Measurements from ENCODE around the gene PAM16. TPM values are rescaled to one million over a fixed set of nuclear protein-coding genes. Genes with fewer than 3 reads are reported as not detected.

Gene PAM16
- total and polyA plus RNA-seq, 2 of the 8 experiments (the other 6 are each of a cell fraction or from before 2014, with no cell fraction given), result 78.3 to 198 TPM

- H4K5ac ChIP-seq (ENCODE audit: insufficient read length, low read depth, low read length), result no peak overlapping the region
- H3K14ac ChIP-seq (ENCODE audit: insufficient read length), result no peak overlapping the region
- no peaks in the 10 kb centered on the region for H3K27me3 ChIP-seq (replicated peaks in 1 of 4; ENCODE audit: control insufficient read depth in 3 of 4, extremely low read depth in 1 of 4, insufficient read depth in 3 of 4, low read length in 3 of 4)
- DNase-seq (ENCODE audit: low read depth in 1 of 2, low spot score in 2 of 2) (no peak), FAIRE-seq (no peak)
- TF ChIP-seq YY1 (IDR thresholded peaks at IDR 0.05; ENCODE audit: low read depth, low read length) (no peak), HDAC6 (IDR thresholded peaks at IDR 0.05; ENCODE audit: low read depth, low read length) (no peak)
- H3K9me3 ChIP-seq (ENCODE audit: insufficient read depth in 2 of 2, low read depth in 1 of 2, low read length in 1 of 2), result peaks cover 5 to 6% of the 10 kb centered on the region in 2 experiments; a peak in 1 of 4 replicates
- no peak overlapping the region for H2BK20ac ChIP-seq (ENCODE audit: low read length)
- no peak overlapping the region for H3K4me2 ChIP-seq (ENCODE audit: insufficient read depth in 1 of 2, low read depth in 2 of 2, low read length in 2 of 2)
- no peaks in the 10 kb centered on the region; the same call in 1 of the 2 replicates for H3K23me2 ChIP-seq (ENCODE audit: low read depth, low read length)
- peaks cover 0 to 4% (median 0%) of the 10 kb centered on the region in 4 experiments; a peak in 1 of 7 replicates for H3K4me1 ChIP-seq (replicated peaks in 1 of 4; ENCODE audit: control insufficient read depth in 3 of 4, insufficient read depth in 4 of 4, low read length in 3 of 4)
- no peak overlapping the region for H3K18ac ChIP-seq (ENCODE audit: extremely low read depth, low read length)
- no peak overlapping the region for H4K8ac ChIP-seq (ENCODE audit: extremely low read depth, insufficient read depth, low read length)
- H2AFZ ChIP-seq (ENCODE audit: low read length), result no peak overlapping the region
- ChIA-PET CTCF (ENCODE audit: partially characterized antibody) (interaction anchor here (0.7 to 12.6 kb wide), 14 partner anchors 9 to 84 kb away, joined by 3 to 159 read pairs (median 4); no protein-coding TSS in a partner anchor), POLR2A (ENCODE audit: partially characterized antibody) (interaction anchor here (0.8 to 9.8 kb wide), 4 partner anchors 10 to 163 kb away, joined by 3 to 154 read pairs (median 4); no protein-coding TSS in a partner anchor)
- no peak overlapping the region for H2BK12ac ChIP-seq (ENCODE audit: low read depth, low read length)
- H3K27ac ChIP-seq (ENCODE audit: low read depth, low read length), result no peak overlapping the region
- no peak overlapping the region for H4K91ac ChIP-seq (replicated peaks; ENCODE audit: insufficient read length, low read length)
- H2AK5ac ChIP-seq (ENCODE audit: low read depth, low read length), result no peak overlapping the region
- H2BK5ac ChIP-seq (ENCODE audit: low read depth, low read length), result no peak overlapping the region; the same call in 1 of the 2 replicates
- no peak overlapping the region for H3K4ac ChIP-seq (replicated peaks; ENCODE audit: insufficient read length, low read depth, low read length)
- no peak overlapping the region for H2BK15ac ChIP-seq (ENCODE audit: low read length)
- H3K56ac ChIP-seq (replicated peaks; ENCODE audit: insufficient read length, low read depth, low read length), result no peak overlapping the region
- WGBS, 2 experiments (ENCODE audit: extremely low coverage in 1 of 2, insufficient coverage in 1 of 2, insufficient read length in 1 of 2, insufficient replicate concordance in 2 of 2, low coverage in 1 of 2, low lambda C conversion rate in 2 of 2, missing lambda C conversion rate in 1 of 2), result 90% methylated on average over 14 of the region's 14 CpGs; no CpG with 5 or more reads in 1 of the 2 experiments
- peaks cover 16% of the 10 kb centered on the region; the same call in 1 of the 2 replicates for H3K79me1 ChIP-seq (ENCODE audit: low read depth, low read length)
- H3K23ac ChIP-seq (ENCODE audit: insufficient read length), result no peak overlapping the region
- H3K9ac ChIP-seq (replicated peaks in 1 of 4; ENCODE audit: extremely low read depth in 1 of 4, low read depth in 3 of 4, low read length in 3 of 4), result no peak overlapping the region
- H3K4me3 ChIP-seq (ENCODE audit: extremely low read depth in 1 of 4, insufficient read depth in 2 of 4, low read depth in 3 of 4, low read length in 4 of 4), result no peak overlapping the region
- H3K36me3 ChIP-seq (ENCODE audit: control insufficient read depth in 2 of 4, insufficient read depth in 4 of 4, low read length in 3 of 4), result peaks cover 2 to 20% (median 2%) of the 10 kb centered on the region in 4 experiments; a peak in 5 of 8 replicates
- peaks cover 18 to 73% of the 10 kb centered on the region in 2 experiments for H3K79me2 ChIP-seq (ENCODE audit: control insufficient read depth in 1 of 2, insufficient read depth in 2 of 2, low read length in 2 of 2)
- H2BK120ac ChIP-seq (replicated peaks; ENCODE audit: low read depth, low read length), result no peak overlapping the region
- H4K20me1 ChIP-seq (replicated peaks in 1 of 2; ENCODE audit: control insufficient read depth in 1 of 2, insufficient read depth in 2 of 2, low read length in 2 of 2), result peaks cover 11 to 23% of the 10 kb centered on the region in 2 experiments
These were observed 5.0 kb downstream of the PAM16 start for GRCh38 chr16:4345836-4346781.
